Neuronal stem cell (in vitro differentiated cells): ENCODE data around the gene SOHLH2.

Experiments
- DNase-seq: peaks from one replicate; pipeline ENCODE4 v3.0.0-alpha.2; 2013; ENCODE audit warnings: low spot score
- H2AFZ ChIP-seq: one replicate; pipeline ENCODE4 v1.6.1; 2013; ENCODE audit warnings: mild to moderate bottlenecking, low read length, inconsistent platforms
- H2AK5ac ChIP-seq: 2 replicates; pipeline ENCODE4 v1.6.1; 2013; ENCODE audit warnings: low read depth, mild to moderate bottlenecking, inconsistent platforms, low read length, moderate library complexity, mixed read lengths
- H2BK120ac ChIP-seq: 2 replicates; pipeline ENCODE4 v1.6.1; 2013; ENCODE audit warnings: low read depth, mild to moderate bottlenecking, inconsistent platforms, low read length, moderate library complexity, mixed read lengths
- H2BK12ac ChIP-seq: one replicate; pipeline ENCODE4 v1.6.1; 2013; ENCODE audit warnings: low read length, inconsistent platforms
- H2BK15ac ChIP-seq: 2 replicates; pipeline ENCODE4 v1.6.1; 2013; ENCODE audit warnings: mild to moderate bottlenecking, low read length, inconsistent platforms, mixed read lengths
- H2BK5ac ChIP-seq: one replicate; pipeline ENCODE4 v1.6.1; 2013; ENCODE audit warnings: inconsistent platforms, mild to moderate bottlenecking, low read length, moderate library complexity
- H3K14ac ChIP-seq: one replicate; pipeline ENCODE4 v1.6.1; 2013; ENCODE audit warnings: low read length, inconsistent platforms
- H3K18ac ChIP-seq: 2 replicates; pipeline ENCODE4 v1.6.1; 2013; ENCODE audit warnings: low read length, inconsistent platforms
- H3K23ac ChIP-seq: 2 replicates; pipeline ENCODE4 v1.6.1; 2013; ENCODE audit warnings: low read depth, mild to moderate bottlenecking, mixed read lengths, low read length, inconsistent platforms; ENCODE audit not compliant: poor library complexity
- H3K27ac ChIP-seq: replicated peaks from 3 replicates; pipeline ENCODE4 v1.5.1; 2013; ENCODE audit warnings: low read length, inconsistent platforms
- H3K27me3 ChIP-seq, 3 experiments: 2 replicates each; pipeline ENCODE4 v1.6.1; 2013; ENCODE audit warnings: low read length in 3 of 3, mild to moderate bottlenecking in 2 of 3, inconsistent platforms in 1 of 3, low read depth in 1 of 3, mixed read lengths in 1 of 3, moderate library complexity in 1 of 3; ENCODE audit not compliant: control insufficient read depth in 3 of 3, insufficient read depth in 3 of 3
- H3K36me3 ChIP-seq, 2 donors: replicated peaks in 1 of 2; 2 replicates each; pipeline ENCODE4 v1.6.1; 2013; ENCODE audit warnings: low read length in 2 of 2; ENCODE audit not compliant: control insufficient read depth in 2 of 2, insufficient read depth in 2 of 2
- H3K4ac ChIP-seq: 2 replicates; pipeline ENCODE4 v1.6.1; 2013; ENCODE audit warnings: inconsistent platforms, mild to moderate bottlenecking, low read length, moderate library complexity
- H3K4me1 ChIP-seq, 2 donors: 1 replicate in 1 of 2; 2 replicates in 1 of 2; pipeline ENCODE4 v1.6.1; 2013; ENCODE audit warnings: low read length in 2 of 2, low read depth in 1 of 2; ENCODE audit not compliant: control insufficient read depth in 2 of 2, insufficient read depth in 1 of 2
- H3K4me2 ChIP-seq: one replicate; pipeline ENCODE4 v1.6.1; 2013; ENCODE audit warnings: mild to moderate bottlenecking, low read length, inconsistent platforms; ENCODE audit not compliant: insufficient read depth, poor library complexity, severe bottlenecking
- H3K4me3 ChIP-seq, 2 donors: 2 replicates each; pipeline ENCODE4 v1.5.1; 2013; ENCODE audit warnings: low read length in 2 of 2, mild to moderate bottlenecking in 2 of 2, inconsistent platforms in 1 of 2, moderate library complexity in 1 of 2
- H3K79me1 ChIP-seq: one replicate; pipeline ENCODE4 v1.6.1; 2013; ENCODE audit warnings: low read depth, mild to moderate bottlenecking, inconsistent platforms, low read length, moderate library complexity
- H3K9ac ChIP-seq: one replicate; pipeline ENCODE4 v1.6.1; 2013; ENCODE audit warnings: mild to moderate bottlenecking, low read depth, low read length, inconsistent platforms; ENCODE audit not compliant: poor library complexity
- H3K9me3 ChIP-seq, 2 donors: replicated peaks in 1 of 2; 2 replicates each; pipeline versions ENCODE3 to v1.6.1; 2013; ENCODE audit warnings: low read length in 2 of 2, mild to moderate bottlenecking in 2 of 2, inconsistent platforms in 1 of 2, low read depth in 1 of 2, mixed read lengths in 1 of 2, moderate library complexity in 1 of 2; ENCODE audit not compliant: control insufficient read depth in 2 of 2, insufficient read depth in 1 of 2
- H4K8ac ChIP-seq: one replicate; pipeline ENCODE4 v1.6.1; 2013; ENCODE audit warnings: low read depth, mild to moderate bottlenecking, inconsistent platforms, low read length, moderate library complexity
- H4K91ac ChIP-seq: one replicate; pipeline ENCODE4 v1.6.1; 2013; ENCODE audit warnings: low read length, low read depth, mild to moderate bottlenecking, inconsistent platforms; ENCODE audit not compliant: poor library complexity
- whole genome bisulfite sequencing, 2 donors: extraction: QIAGEN DNeasy Blood & Tissue Kit; methylation state at CpG; one replicate each; pipeline ENCODE4 v1.1.7; 2013; ENCODE audit warnings: missing lambda C conversion rate in 2 of 2, mixed read lengths in 1 of 2; ENCODE audit not compliant: insufficient read length in 2 of 2, insufficient replicate concordance in 1 of 2; ENCODE audit errors: extremely low coverage in 2 of 2; 5-methylcytosine and 5-hydroxymethylcytosine counted together

SOHLH2 gene

DNA sequence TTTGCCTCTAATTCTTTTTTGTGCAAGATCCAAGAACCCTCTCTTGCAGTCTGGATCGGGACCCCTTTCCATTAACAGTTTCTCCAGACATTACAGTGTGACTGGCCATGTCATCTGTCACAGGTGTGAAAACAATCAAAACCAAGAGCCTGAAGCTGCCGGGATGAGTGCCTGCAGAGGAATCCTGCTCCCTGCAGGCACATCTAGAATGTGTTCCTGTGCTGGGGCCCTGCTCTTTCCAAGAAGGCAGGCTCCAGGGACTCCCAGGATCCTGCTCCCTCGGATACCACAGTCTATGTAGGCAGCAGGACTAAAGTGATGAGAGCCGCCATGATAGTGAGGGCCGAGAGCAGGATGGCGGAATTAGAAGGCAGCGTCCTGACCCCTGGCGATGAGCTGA lies 44.5 kb upstream of the SOHLH2 start:
- no peaks in the 10 kb centered on the region for H3K79me1 ChIP-seq
- peak overlapping the region; percentile 66 for H2BK5ac ChIP-seq
- no peak for DNase-seq
- H2BK15ac ChIP-seq = no peak overlapping the region
- WGBS, 2 donors = no CpG with 5 or more reads among the region's 8 CpGs
- H3K36me3 ChIP-seq = no peaks in the 10 kb centered on the region
- H3K27me3 ChIP-seq = no peaks in the 10 kb centered on the region
- H4K8ac ChIP-seq = no peak overlapping the region
- H2AK5ac ChIP-seq = no peak overlapping the region
- no peak overlapping the region for H2BK120ac ChIP-seq
- H3K18ac ChIP-seq = peak overlapping the region; percentile 53
- H3K27ac ChIP-seq = no peak overlapping the region
- H3K4me1 ChIP-seq = no peaks in the 10 kb centered on the region
- H3K4ac ChIP-seq = no peak overlapping the region
- no peak overlapping the region for H3K23ac ChIP-seq
- H3K4me3 ChIP-seq = no peak overlapping the region
- no peak overlapping the region for H2BK12ac ChIP-seq
- no peak overlapping the region for H3K4me2 ChIP-seq
- H3K9ac ChIP-seq = no peak overlapping the region
- H3K9me3 ChIP-seq = peaks cover 0 to 3% of the 10 kb centered on the region in 2 donors
- H2AFZ ChIP-seq = no peak overlapping the region
- no peak overlapping the region for H4K91ac ChIP-seq
- H3K14ac ChIP-seq = no peak overlapping the region

DNA sequence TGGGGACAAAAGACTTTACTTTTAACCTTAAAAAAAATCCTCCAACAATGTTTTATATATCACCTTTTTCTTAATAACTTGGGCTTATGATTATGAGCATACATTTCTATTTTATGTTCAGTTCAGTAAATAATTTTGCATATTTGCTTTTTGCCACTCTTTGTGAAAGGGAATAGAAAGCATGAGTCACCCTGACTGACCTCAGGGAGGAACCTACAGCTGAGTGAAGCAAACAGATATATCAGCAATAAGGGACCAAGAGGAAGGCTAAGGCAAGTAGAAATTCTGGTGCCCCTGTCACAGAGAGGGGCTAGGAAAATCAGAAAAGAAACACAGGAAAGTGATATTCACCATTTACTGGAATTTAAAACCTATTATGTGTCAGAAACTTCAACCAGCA lies 37.2 kb upstream of the SOHLH2 start:
- Histone ChIP-seq H2BK120ac (no peak overlapping the region), H3K9ac (no peak overlapping the region), H3K4me2 (no peak overlapping the region), H4K91ac (no peak overlapping the region), H3K4me3 (no peak overlapping the region), H3K27me3 (no peaks in the 10 kb centered on the region), H3K4ac (no peak overlapping the region), H3K79me1 (no peaks in the 10 kb centered on the region), H2BK15ac (no peak overlapping the region), H3K9me3 (peaks cover 3 to 8% of the 10 kb centered on the region in 2 donors), H3K36me3 (peaks cover 0 to 2% of the 10 kb centered on the region in 2 donors), H2BK12ac (no peak overlapping the region), H4K8ac (no peak overlapping the region), H3K18ac (no peak overlapping the region), H2BK5ac (no peak overlapping the region), H3K4me1 (no peaks in the 10 kb centered on the region), H3K14ac (no peak overlapping the region), H2AFZ (no peak overlapping the region), H3K27ac (no peak overlapping the region), H2AK5ac (no peak overlapping the region), H3K23ac (no peak overlapping the region)
- DNase-seq = no peak

DNA sequence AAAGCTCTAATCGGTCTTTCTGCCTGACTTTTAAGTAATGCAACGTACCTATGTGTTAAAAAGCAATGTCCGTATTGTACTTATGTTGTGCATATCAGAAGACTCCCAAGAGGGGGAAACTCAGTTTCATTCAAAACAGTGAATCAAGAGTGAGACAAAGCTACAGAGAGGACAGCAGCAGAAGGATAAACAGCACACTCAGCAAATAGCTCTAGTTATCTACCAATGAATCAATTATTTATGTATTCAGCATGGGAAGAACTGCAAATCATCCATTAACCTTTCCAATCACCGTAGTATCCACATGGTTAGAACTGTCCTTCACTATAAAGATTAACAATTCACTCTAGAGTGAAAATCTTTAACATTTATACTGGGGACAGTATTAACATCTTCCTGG lies 36.7 kb upstream of the SOHLH2 start:
- H4K91ac ChIP-seq = no peak overlapping the region
- H3K4me3 ChIP-seq = no peak overlapping the region
- H3K18ac ChIP-seq = no peak overlapping the region
- H2BK12ac ChIP-seq = no peak overlapping the region
- H3K27me3 ChIP-seq = no peaks in the 10 kb centered on the region
- peaks cover 3 to 8% of the 10 kb centered on the region in 2 donors for H3K9me3 ChIP-seq
- DNase-seq = no peak
- no peak overlapping the region for H4K8ac ChIP-seq
- H3K23ac ChIP-seq = no peak overlapping the region
- H2AK5ac ChIP-seq = no peak overlapping the region
- H3K9ac ChIP-seq = no peak overlapping the region
- H3K36me3 ChIP-seq = peaks cover 0 to 2% of the 10 kb centered on the region in 2 donors
- no peak overlapping the region for H2BK5ac ChIP-seq
- no CpG with 5 or more reads among the region's 4 CpGs for WGBS, 2 donors
- no peak overlapping the region for H3K27ac ChIP-seq
- H2BK15ac ChIP-seq = no peak overlapping the region
- no peak overlapping the region for H3K14ac ChIP-seq
- H2AFZ ChIP-seq = no peak overlapping the region
- no peak overlapping the region for H3K4ac ChIP-seq
- no peak overlapping the region for H3K4me2 ChIP-seq
- H3K79me1 ChIP-seq = no peaks in the 10 kb centered on the region
- H2BK120ac ChIP-seq = no peak overlapping the region
- H3K4me1 ChIP-seq = no peaks in the 10 kb centered on the region

DNA sequence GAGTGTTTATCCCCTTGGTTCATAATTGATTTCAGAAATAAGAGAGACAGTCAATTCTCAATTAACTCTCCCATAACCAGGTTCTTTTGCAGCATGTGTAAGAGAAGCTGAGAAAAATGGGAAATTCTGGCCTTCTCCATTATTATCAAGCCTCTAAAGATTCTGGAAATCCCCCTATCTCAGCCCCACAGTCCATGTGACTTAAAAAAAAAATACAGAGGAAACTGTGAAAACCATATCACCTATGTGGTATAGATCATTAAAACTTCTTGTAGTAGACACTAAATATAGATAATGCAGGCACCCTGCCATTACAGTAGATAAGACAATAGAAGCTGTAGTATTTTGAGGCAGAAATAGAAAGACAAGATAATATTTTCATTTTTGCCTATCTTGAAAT lies 34.3 kb upstream of the SOHLH2 start:
- H3K4me3 ChIP-seq = no peak overlapping the region
- no peak overlapping the region for H3K14ac ChIP-seq
- no peaks in the 10 kb centered on the region for H3K27me3 ChIP-seq
- no peak overlapping the region for H4K91ac ChIP-seq
- no peak overlapping the region for H3K18ac ChIP-seq
- H3K4ac ChIP-seq = no peak overlapping the region
- no peak overlapping the region for H2BK120ac ChIP-seq
- H2AFZ ChIP-seq = no peak overlapping the region
- no peak overlapping the region for H3K9ac ChIP-seq
- no peak overlapping the region for H2BK12ac ChIP-seq
- H2BK5ac ChIP-seq = no peak overlapping the region
- H3K9me3 ChIP-seq = peaks cover 0 to 8% of the 10 kb centered on the region in 2 donors
- no peak overlapping the region for H3K23ac ChIP-seq
- no peaks in the 10 kb centered on the region for H3K4me1 ChIP-seq
- no peak for DNase-seq
- H2AK5ac ChIP-seq = no peak overlapping the region
- no peaks in the 10 kb centered on the region for H3K79me1 ChIP-seq
- H3K36me3 ChIP-seq = peaks cover 0 to 2% of the 10 kb centered on the region in 2 donors
- H3K27ac ChIP-seq = no peak overlapping the region
- H4K8ac ChIP-seq = no peak overlapping the region
- no peak overlapping the region for H2BK15ac ChIP-seq
- H3K4me2 ChIP-seq = no peak overlapping the region
